Uterus (tissue), 2 donors: ENCODE results near the gene PDLIM1.

Experiments used
- CTCF ChIP-seq, 4 experiments: fragments of 200-600 bp in 2 of 4; fragments of 450-650 bp in 2 of 4; sonication (generic) in 2 of 4; IDR thresholded peaks; one replicate each; pipeline ENCODE4 v1.5.1; 2016 to 2019; ENCODE audit warnings: antibody characterized with exemption in 4 of 4, mild to moderate bottlenecking in 2 of 4, moderate library complexity in 1 of 4
- POLR2A ChIP-seq, 2 donors: fragments of 450-650 bp; IDR thresholded peaks; one replicate each; pipeline ENCODE4 v1.6.1; 2016; ENCODE audit warnings: antibody characterized with exemption in 2 of 2, mild to moderate bottlenecking in 1 of 2, moderate library complexity in 1 of 2

GRCh38 chr10:95253007-95253406 lies 37.8 kb downstream of the PDLIM1 start:
- TF ChIP-seq CTCF (IDR thresholded peaks at IDR 0.05) (no peak), POLR2A (IDR thresholded peaks at IDR 0.05) (no peak)
